ENCODE results near the gene GRXCR2.
"Not testable (repeated sequence)": the region's sequence is repeated elsewhere in the genome, so short reads cannot be mapped to it uniquely, and the experiment has no call there.

Gene GRXCR2

GRCh38 chr5:145874765-145875164 lies 2.0 kb upstream of the GRXCR2 start:
- no peak for DNase-seq (ENCODE audit: low read depth)

GRCh38 chr5:145872486-145872885 lies 328 bp downstream of the GRXCR2 start:
- no peak for DNase-seq (ENCODE audit: low read depth)

- no peak for DNase-seq (ENCODE audit: low read depth)
Observed at GRCh38 chr5:145869753-145870152, 3.1 kb downstream of the GRXCR2 start.

- no peak for DNase-seq (ENCODE audit: low read depth)
Observed at GRCh38 chr5:145867806-145868205, 5.0 kb downstream of the GRXCR2 start.

GRCh38 chr5:145864432-145864831 lies 8.4 kb downstream of the GRXCR2 start:
- DNase-seq (ENCODE audit: low read depth): not testable (repeated sequence)

- no peak for DNase-seq (ENCODE audit: low read depth)
Observed at GRCh38 chr5:145863003-145863402, 9.8 kb downstream of the GRXCR2 start.

GRCh38 chr5:145859897-145860296 lies 12.9 kb downstream of the GRXCR2 start:
- no peak for DNase-seq (ENCODE audit: low read depth)

- no peak for DNase-seq (ENCODE audit: low read depth)
Observed at GRCh38 chr5:145859453-145859852, 13.4 kb downstream of the GRXCR2 start.

GRCh38 chr5:145858959-145859358 lies 13.9 kb downstream of the GRXCR2 start:
- DNase-seq (ENCODE audit: low read depth): no peak

GRCh38 chr5:145856285-145856818 lies 16.5 kb downstream of the GRXCR2 start:
- DNase-seq (ENCODE audit: low read depth): peak; percentile 16

- no peak for DNase-seq (ENCODE audit: low read depth)
Observed at GRCh38 chr5:145855763-145856267, 17.0 kb downstream of the GRXCR2 start.

- peak; percentile 49 for DNase-seq (ENCODE audit: low read depth)
Observed at GRCh38 chr5:145854651-145855258, 18.1 kb downstream of the GRXCR2 start.

- no peak for DNase-seq (ENCODE audit: low read depth)
Observed at GRCh38 chr5:145853781-145854376, 18.9 kb downstream of the GRXCR2 start.

- DNase-seq (ENCODE audit: low read depth): no peak
Observed at GRCh38 chr5:145852990-145853389, 19.8 kb downstream of the GRXCR2 start.

GRCh38 chr5:145848854-145849253 lies 24.0 kb downstream of the GRXCR2 start:
- no peak for DNase-seq (ENCODE audit: low read depth)

GRCh38 chr5:145847499-145848497 lies 25.0 kb downstream of the GRXCR2 start:
- DNase-seq (ENCODE audit: low read depth): peak; percentile 47

GRCh38 chr5:145846081-145846480 lies 26.7 kb downstream of the GRXCR2 start:
- no peak for DNase-seq (ENCODE audit: low read depth)

- DNase-seq (ENCODE audit: low read depth): no peak
Observed at GRCh38 chr5:145841299-145841698, 31.5 kb downstream of the GRXCR2 start.

- DNase-seq (ENCODE audit: low read depth): no peak
Observed at GRCh38 chr5:145840458-145841132, 32.2 kb downstream of the GRXCR2 start.

GRCh38 chr5:145838276-145838675 lies 34.5 kb downstream of the GRXCR2 start:
- DNase-seq (ENCODE audit: low read depth): no peak

- DNase-seq (ENCODE audit: low read depth): not testable (repeated sequence)
Observed at GRCh38 chr5:145836241-145836640, 36.6 kb downstream of the GRXCR2 start.

GRCh38 chr5:145835848-145836239 lies 37.0 kb downstream of the GRXCR2 start:
- no peak for DNase-seq (ENCODE audit: low read depth)
